Smooth muscle cell (in vitro differentiated cells): ENCODE data around the gene VTI1A. TPM values are rescaled to one million over a fixed set of nuclear protein-coding genes. Genes with fewer than 3 reads are reported as not detected.

ENCODE experiments used
- DNase-seq: peaks from one replicate; lab custom pipeline; 2025; ENCODE audit not compliant: unreplicated experiment; lab: John Stamatoyannopoulos, UW
- H2AFZ ChIP-seq: fragments of 200-600 bp; sonication (generic); 2 replicates; pipeline ENCODE4 v1.6.0; 2016; ENCODE audit warnings: antibody characterized with exemption, low read depth, mild to moderate bottlenecking
- H3F3A ChIP-seq: fragments of 200-600 bp; sonication (generic); 2 replicates; pipeline ENCODE4 v1.6.0; 2017; ENCODE audit warnings: antibody characterized with exemption, low read depth
- H3K27ac ChIP-seq: fragments of 200-600 bp; sonication (generic); 2 replicates; pipeline ENCODE4 v1.5.1; 2016; ENCODE audit warnings: low read depth, mild to moderate bottlenecking
- H3K27me3 ChIP-seq: fragments of 200-600 bp; sonication (generic); 2 replicates; pipeline ENCODE4 v1.6.1; 2016; ENCODE audit warnings: low read depth, mild to moderate bottlenecking
- H3K36me3 ChIP-seq: fragments of 200-600 bp; sonication (generic); 2 replicates; pipeline ENCODE4 v1.5.1; 2016; ENCODE audit warnings: low read depth
- H3K4me1 ChIP-seq: fragments of 200-600 bp; sonication (generic); 2 replicates; pipeline ENCODE4 v1.5.1; 2016; ENCODE audit warnings: low read depth
- H3K4me2 ChIP-seq: fragments of 200-600 bp; sonication (generic); 2 replicates; pipeline ENCODE4 v1.6.0; 2016; ENCODE audit warnings: mild to moderate bottlenecking
- H3K4me3 ChIP-seq: fragments of 200-600 bp; sonication (generic); 2 replicates; pipeline ENCODE4 v1.5.1; 2016; ENCODE audit warnings: mild to moderate bottlenecking
- H3K79me2 ChIP-seq: fragments of 200-600 bp; sonication (generic); 2 replicates; pipeline ENCODE4 v1.6.0; 2016; ENCODE audit warnings: low read depth, mild to moderate bottlenecking
- H3K9ac ChIP-seq: fragments of 200-600 bp; sonication (generic); 2 replicates; pipeline ENCODE4 v1.6.0; 2016; ENCODE audit warnings: low read depth
- H3K9me3 ChIP-seq: fragments of 200-600 bp; sonication (generic); replicated peaks from 2 replicates; pipeline ENCODE4 v1.5.1; 2016; ENCODE audit warnings: low read depth
- H4K20me1 ChIP-seq: fragments of 200-600 bp; sonication (generic); 2 replicates; pipeline ENCODE4 v1.6.0; 2016; ENCODE audit warnings: low read depth
- WGBS: methylation state at CpG from one replicate; pipeline ENCODE4 v1.1.7; 2016; ENCODE audit warnings: low lambda C conversion rate; 5-methylcytosine and 5-hydroxymethylcytosine counted together
- polyA plus RNA-seq: library from polyadenylated mRNA; unstranded; fragments of >200 nt; fragmentation: Nextera tagmentation; extraction: Ambion mirVana; gene quantifications from 2 replicates; pipeline ENCODE4 v1.2.1, GENCODE V29; 2016
- total RNA-seq: library from RNA; depleted of rRNA; stranded (reverse); fragments of >200 nt; gene quantifications from 2 replicates; pipeline ENCODE4 v1.2.3, GENCODE V29; 2014
- TF ChIP-seq, protein P1 (sequence below): fragments of 200-600 bp; sonication (generic); IDR thresholded peaks from 2 replicates; pipeline ENCODE4 v1.5.1; 2017; ENCODE audit warnings: borderline replicate concordance, mild to moderate bottlenecking, antibody characterized with exemption; ENCODE audit not compliant: insufficient read depth, poor library complexity, severe bottlenecking

VTI1A gene
- total and polyA plus RNA-seq, 2 experiments from 2014 or later, result 14.0 to 21.8 TPM

DNA sequence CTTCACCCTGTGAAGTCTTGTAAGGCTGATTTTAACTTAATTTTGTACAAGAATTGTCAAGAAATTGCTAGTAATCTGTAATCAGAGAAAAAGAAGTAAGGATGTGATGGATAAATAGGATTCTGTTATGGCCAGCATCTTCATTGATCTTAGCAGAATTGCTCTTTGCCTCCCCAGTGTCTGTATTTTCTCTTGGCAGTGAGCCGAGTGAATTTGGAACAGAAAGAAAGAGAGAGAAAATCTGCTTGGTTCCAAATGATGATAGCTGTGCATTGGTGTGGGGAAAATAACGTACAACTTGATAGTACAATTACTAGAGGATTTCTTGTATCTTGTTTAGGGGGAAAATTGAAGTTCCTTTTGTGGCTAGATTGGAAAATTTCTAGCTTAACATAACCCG is 34.6 kb downstream of the VTI1A start:
- TF ChIP-seq, protein P1, sequence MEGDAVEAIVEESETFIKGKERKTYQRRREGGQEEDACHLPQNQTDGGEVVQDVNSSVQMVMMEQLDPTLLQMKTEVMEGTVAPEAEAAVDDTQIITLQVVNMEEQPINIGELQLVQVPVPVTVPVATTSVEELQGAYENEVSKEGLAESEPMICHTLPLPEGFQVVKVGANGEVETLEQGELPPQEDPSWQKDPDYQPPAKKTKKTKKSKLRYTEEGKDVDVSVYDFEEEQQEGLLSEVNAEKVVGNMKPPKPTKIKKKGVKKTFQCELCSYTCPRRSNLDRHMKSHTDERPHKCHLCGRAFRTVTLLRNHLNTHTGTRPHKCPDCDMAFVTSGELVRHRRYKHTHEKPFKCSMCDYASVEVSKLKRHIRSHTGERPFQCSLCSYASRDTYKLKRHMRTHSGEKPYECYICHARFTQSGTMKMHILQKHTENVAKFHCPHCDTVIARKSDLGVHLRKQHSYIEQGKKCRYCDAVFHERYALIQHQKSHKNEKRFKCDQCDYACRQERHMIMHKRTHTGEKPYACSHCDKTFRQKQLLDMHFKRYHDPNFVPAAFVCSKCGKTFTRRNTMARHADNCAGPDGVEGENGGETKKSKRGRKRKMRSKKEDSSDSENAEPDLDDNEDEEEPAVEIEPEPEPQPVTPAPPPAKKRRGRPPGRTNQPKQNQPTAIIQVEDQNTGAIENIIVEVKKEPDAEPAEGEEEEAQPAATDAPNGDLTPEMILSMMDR, result no peak
- no peaks in the 10 kb centered on the region for H3F3A ChIP-seq
- DNase-seq, result no peak
- H3K9ac ChIP-seq, result no peak overlapping the region
- no peaks in the 10 kb centered on the region for H3K4me1 ChIP-seq
- H3K79me2 ChIP-seq, result peaks cover 7% of the 10 kb centered on the region
- no peak overlapping the region for H3K4me2 ChIP-seq
- 95% methylated on average over 3 of the region's 3 CpGs for WGBS
- no peak overlapping the region for H2AFZ ChIP-seq
- H3K4me3 ChIP-seq, result no peak overlapping the region
- H3K27ac ChIP-seq, result no peak overlapping the region
- H3K27me3 ChIP-seq, result no peaks in the 10 kb centered on the region
- H3K9me3 ChIP-seq, result no peaks in the 10 kb centered on the region
- H4K20me1 ChIP-seq, result peaks cover 21% of the 10 kb centered on the region
- no peaks in the 10 kb centered on the region for H3K36me3 ChIP-seq

DNA sequence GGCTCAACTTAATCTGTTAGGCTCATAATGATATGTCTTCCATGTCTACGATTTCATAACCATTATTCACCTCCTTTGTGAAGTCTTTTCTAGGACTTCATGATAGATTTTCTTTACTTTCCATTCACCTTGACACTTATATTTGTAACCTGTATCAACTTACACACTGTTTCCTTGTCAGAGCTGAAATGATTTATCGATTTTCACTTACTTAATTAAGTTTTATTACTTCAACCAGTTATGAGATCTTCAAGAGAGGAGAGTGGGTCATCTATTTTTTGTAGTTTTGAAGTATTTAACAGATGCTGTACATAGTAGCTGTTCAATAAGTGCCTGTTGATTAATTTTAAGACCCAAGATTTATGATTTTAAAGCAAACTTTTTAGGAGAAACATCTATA is 37.4 kb downstream of the VTI1A start:
- WGBS, result 94% methylated on average over 2 of the region's 2 CpGs
- no peaks in the 10 kb centered on the region for H3F3A ChIP-seq
- peaks cover 7% of the 10 kb centered on the region for H3K79me2 ChIP-seq
- no peak overlapping the region for H3K9ac ChIP-seq
- H3K4me3 ChIP-seq, result no peak overlapping the region
- no peaks in the 10 kb centered on the region for H3K9me3 ChIP-seq
- no peak for DNase-seq
- H3K27ac ChIP-seq, result no peak overlapping the region
- H4K20me1 ChIP-seq, result peaks cover 28% of the 10 kb centered on the region
- H3K36me3 ChIP-seq, result no peaks in the 10 kb centered on the region
- H3K4me2 ChIP-seq, result no peak overlapping the region
- no peaks in the 10 kb centered on the region for H3K27me3 ChIP-seq
- H2AFZ ChIP-seq, result no peak overlapping the region
- TF ChIP-seq, protein P1, result no peak
- H3K4me1 ChIP-seq, result no peaks in the 10 kb centered on the region

DNA sequence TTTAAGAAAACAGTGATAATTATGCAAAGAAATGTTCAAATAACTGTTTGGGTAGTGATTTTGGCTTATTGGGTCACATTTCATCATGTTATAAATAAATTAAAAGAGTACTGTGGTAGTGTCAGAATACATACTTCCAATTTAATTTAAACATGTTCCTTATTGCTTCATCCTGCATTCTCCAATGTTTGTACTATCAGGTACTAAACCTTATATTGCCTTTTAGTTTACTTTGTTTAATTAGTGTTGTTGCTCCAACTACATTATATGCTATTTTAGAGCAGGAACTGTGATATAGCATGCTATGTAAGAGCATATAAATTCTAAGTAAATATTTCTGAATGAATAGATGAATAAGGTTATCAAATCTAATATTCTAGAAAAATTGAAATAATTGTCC is 40.9 kb downstream of the VTI1A start:
- TF ChIP-seq, protein P1, result no peak

DNA sequence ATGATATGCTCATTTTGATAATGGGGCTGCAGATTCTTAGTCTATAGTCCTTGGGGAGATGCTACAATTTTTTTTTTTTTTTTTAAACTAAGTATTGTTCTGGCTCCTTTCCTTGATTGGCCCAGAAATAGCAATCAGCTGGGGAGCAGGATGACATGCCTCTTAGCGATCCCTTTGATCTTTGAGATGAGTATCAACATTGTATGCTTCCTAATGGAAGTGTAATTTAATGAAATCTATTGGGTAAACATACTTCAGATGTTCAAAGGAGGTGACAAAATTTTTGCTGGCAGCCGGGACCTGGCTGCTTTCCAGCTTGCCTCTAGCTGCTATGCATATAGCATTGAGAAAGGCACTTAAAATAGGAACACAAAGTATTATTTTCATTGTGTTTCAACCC is 43.5 kb downstream of the VTI1A start:
- DNase-seq, result no peak
- Histone ChIP-seq H3K27ac (no peak overlapping the region), H3K9ac (no peak overlapping the region), H3K9me3 (no peaks in the 10 kb centered on the region), H3K4me3 (no peak overlapping the region), H3K4me2 (no peak overlapping the region), H3F3A (no peaks in the 10 kb centered on the region), H2AFZ (no peak overlapping the region), H4K20me1 (peaks cover 16% of the 10 kb centered on the region), H3K27me3 (no peaks in the 10 kb centered on the region), H3K36me3 (no peaks in the 10 kb centered on the region), H3K79me2 (peaks cover 8% of the 10 kb centered on the region), H3K4me1 (no peaks in the 10 kb centered on the region)
- 24% methylated on average over 2 of the region's 2 CpGs for WGBS
- TF ChIP-seq, protein P1, result no peak

More for the DNA sequence above, 40.9 kb downstream of the VTI1A start:
- no peak for DNase-seq
- no peaks in the 10 kb centered on the region for H3K36me3 ChIP-seq
- no peaks in the 10 kb centered on the region for H3K9me3 ChIP-seq
- H2AFZ ChIP-seq, result no peak overlapping the region
- H3K79me2 ChIP-seq, result no peaks in the 10 kb centered on the region
- H4K20me1 ChIP-seq, result peaks cover 16% of the 10 kb centered on the region
- H3K4me3 ChIP-seq, result no peak overlapping the region
- no peaks in the 10 kb centered on the region for H3K27me3 ChIP-seq
- no peaks in the 10 kb centered on the region for H3K4me1 ChIP-seq
- H3K9ac ChIP-seq, result no peak overlapping the region
- no peak overlapping the region for H3K4me2 ChIP-seq
- no peaks in the 10 kb centered on the region for H3F3A ChIP-seq
- H3K27ac ChIP-seq, result no peak overlapping the region
